Measurements from ENCODE around the gene ARPC5L. TPM values are rescaled to one million over a fixed set of nuclear protein-coding genes. Genes with fewer than 3 reads are reported as not detected.

ARPC5L gene
- total RNA-seq, 1 donor from 2014 or later: 42.1 TPM

DNA sequence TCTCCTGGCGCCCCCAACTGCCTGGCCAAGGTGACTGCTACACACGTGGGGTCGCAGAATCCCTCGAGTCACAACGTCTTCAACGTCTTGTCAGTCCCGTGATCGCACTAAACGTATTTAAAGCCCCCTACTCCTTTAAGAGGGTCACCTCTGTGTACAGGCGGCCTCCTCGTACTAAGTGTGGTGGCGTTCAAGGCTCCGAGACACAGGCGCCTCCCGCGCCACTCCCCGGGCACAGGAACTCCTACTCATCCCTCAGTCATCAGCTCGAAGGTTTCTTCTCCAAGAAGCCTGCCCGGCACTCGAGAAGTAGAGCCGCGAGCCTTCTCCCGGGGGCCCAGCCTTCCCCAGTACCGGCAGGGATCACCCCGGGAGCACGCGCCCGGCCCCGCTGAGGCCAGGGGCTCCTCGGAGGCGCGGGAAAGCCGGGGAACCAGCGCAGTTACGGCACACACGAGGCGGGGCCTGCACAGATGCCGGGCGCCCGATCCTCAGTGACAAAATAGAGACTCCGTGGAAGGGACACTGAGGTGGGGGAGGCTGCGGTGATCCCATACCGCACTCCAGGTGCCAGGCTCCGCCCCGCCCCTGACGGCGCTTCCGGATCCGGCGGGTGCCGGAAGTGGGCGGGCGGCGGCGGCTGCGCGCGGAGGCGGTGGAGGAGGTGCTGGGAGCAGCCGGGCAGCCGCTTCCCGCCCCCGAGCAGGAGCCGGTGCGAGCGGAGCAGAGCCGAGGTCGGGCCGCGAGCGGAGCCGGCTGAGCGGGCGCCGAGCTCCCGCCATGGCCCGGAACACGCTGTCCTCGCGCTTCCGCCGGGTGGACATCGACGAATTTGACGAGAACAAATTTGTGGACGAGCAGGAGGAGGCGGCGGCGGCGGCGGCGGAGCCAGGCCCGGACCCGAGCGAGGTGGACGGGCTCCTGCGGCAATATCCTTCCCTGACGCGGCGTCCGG is 6.9 kb downstream of the ARPC5L start:
- Histone ChIP-seq H3K36me3 (peaks cover 7% of the 10 kb centered on the region), H3K4me1 (peaks cover 43% of the 10 kb centered on the region), H3K4me3 (peak overlapping the region; percentile 80), H3K27ac (peak overlapping the region; percentile 94), H3K9me3 (no peaks in the 10 kb centered on the region), H3K27me3 (no peaks in the 10 kb centered on the region)
- TF ChIP-seq, protein P1, sequence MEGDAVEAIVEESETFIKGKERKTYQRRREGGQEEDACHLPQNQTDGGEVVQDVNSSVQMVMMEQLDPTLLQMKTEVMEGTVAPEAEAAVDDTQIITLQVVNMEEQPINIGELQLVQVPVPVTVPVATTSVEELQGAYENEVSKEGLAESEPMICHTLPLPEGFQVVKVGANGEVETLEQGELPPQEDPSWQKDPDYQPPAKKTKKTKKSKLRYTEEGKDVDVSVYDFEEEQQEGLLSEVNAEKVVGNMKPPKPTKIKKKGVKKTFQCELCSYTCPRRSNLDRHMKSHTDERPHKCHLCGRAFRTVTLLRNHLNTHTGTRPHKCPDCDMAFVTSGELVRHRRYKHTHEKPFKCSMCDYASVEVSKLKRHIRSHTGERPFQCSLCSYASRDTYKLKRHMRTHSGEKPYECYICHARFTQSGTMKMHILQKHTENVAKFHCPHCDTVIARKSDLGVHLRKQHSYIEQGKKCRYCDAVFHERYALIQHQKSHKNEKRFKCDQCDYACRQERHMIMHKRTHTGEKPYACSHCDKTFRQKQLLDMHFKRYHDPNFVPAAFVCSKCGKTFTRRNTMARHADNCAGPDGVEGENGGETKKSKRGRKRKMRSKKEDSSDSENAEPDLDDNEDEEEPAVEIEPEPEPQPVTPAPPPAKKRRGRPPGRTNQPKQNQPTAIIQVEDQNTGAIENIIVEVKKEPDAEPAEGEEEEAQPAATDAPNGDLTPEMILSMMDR (IDR thresholded peaks at IDR 0.05): no peak
- intact Hi-C loops (cut with DNase I): no loop called here
- peak; percentile 95 for ATAC-seq
- DNase-seq: peak; percentile 96

DNA sequence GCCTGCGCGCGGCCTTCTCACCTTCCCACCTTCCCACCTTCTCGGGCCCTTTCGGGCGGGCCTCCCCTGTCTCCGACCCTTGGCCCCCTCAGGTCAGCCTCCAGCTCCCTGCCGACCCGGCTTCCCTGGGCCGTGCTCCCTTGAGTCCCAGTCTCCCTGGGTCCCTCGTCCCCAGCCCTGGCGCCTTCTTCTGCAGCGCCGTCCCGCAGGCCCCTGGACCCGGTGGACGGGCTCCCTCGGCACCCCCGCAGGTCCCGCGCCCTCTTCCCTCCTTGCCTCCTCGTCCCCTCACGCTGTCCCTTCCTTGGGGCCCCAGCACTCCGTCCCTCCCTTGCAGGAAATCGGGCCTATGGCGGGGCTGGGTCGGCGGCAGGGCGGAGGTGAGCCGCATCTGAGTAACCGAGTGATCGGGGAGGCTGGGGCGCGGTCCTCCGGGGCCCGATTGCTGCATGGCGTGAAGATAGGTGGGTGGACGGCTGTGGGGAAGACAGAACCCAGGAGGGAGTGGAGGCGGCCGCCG is 7.6 kb downstream of the ARPC5L start:
- peak; percentile 27 for ATAC-seq
- H3K4me3 ChIP-seq: peak overlapping the region; percentile 80
- TF ChIP-seq, protein P1 (IDR thresholded peaks at IDR 0.05): no peak
- H3K4me1 ChIP-seq: peaks cover 45% of the 10 kb centered on the region
- intact Hi-C loops (cut with DNase I): no loop called here
- H3K9me3 ChIP-seq: no peaks in the 10 kb centered on the region
- H3K27me3 ChIP-seq: no peaks in the 10 kb centered on the region
- peak overlapping the region; percentile 94 for H3K27ac ChIP-seq
- peaks cover 15% of the 10 kb centered on the region for H3K36me3 ChIP-seq
- no peak for DNase-seq

DNA sequence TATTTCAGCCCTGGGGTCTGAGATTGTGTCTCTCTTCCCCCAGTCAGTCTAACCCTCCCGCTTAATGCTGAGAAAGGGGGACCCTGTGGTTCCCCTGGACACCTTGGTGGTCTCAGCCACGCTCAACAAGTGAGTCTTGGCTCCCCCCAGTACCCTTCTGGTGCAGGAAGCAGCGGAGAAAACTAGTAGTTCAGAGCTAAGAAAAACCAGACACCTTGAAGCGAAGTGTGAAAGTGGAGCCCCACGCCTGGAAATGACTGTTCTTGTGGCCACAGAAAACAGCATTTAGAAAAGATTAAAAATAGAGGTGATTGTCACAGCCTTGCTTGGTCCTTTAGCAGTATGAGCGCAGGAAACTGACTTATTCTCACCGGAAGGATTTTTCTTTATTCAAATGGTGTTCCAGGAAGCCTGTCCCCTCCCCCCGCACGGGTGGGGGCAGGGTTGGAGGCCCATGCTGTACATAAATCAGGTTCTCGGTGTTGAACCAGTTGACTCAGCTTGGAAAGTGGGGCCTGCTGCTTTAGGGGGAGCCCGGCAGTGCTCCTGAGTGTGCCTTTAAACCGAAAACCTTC is 8.1 kb downstream of the ARPC5L start:
- peak; percentile 81 for DNase-seq
- no peaks in the 10 kb centered on the region for H3K9me3 ChIP-seq
- peaks cover 20% of the 10 kb centered on the region for H3K36me3 ChIP-seq
- peaks cover 45% of the 10 kb centered on the region for H3K4me1 ChIP-seq
- TF ChIP-seq, protein P1 (IDR thresholded peaks at IDR 0.05): no peak
- peak overlapping the region; percentile 80 for H3K4me3 ChIP-seq
- H3K27ac ChIP-seq: peak overlapping the region; percentile 94
- H3K27me3 ChIP-seq: no peaks in the 10 kb centered on the region
- ATAC-seq: peak; percentile 8
- intact Hi-C loops (cut with DNase I): no loop called here

DNA sequence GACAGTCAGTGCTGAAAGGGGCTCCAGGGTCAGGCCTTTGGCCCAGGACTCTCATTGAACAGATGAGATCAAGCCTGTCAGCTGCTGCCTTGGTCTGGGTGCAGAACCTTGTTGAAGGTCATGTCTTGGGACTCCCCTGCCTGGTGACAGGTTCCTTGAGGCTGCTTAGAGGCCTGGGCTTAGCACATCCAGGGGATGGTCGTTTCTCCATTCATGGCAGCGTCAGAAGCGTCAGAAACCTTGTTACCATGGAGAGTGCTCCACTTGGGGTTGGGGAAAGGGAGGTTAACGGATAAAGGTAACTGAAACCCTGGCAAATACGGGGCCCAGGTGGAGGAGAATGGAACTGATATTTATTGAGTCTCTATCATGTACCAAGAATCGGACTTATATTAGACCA is 8.8 kb downstream of the ARPC5L start:
- Histone ChIP-seq H3K4me1 (peaks cover 45% of the 10 kb centered on the region), H3K27me3 (no peaks in the 10 kb centered on the region), H3K36me3 (peaks cover 27% of the 10 kb centered on the region), H3K27ac (peak overlapping the region; percentile 94), H3K9me3 (no peaks in the 10 kb centered on the region), H3K4me3 (peak overlapping the region; percentile 80)
- ATAC-seq (no peak), DNase-seq (no peak)
- TF ChIP-seq, protein P1 (IDR thresholded peaks at IDR 0.05): no peak
- intact Hi-C loops (cut with DNase I): no loop called here

DNA sequence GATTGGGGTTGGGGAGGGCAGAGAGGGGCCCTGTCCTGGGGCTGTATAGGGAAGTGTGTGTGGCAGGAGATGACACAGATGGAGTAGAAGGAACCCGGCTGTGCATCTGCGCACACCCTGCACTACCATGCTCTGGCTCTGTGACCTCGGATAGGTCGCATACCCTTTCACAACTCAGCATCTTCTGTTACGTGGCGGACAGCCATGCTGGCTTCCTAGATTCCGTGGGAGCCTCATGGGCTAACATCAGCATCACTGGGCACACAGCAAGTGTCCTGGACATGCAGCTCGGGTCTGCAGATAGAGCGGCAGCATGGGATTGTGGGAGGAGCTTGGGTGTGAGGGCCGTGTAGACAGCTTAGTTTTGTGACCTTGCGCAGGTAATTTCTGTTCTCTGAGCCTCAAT is 9.2 kb downstream of the ARPC5L start:
- H3K4me3 ChIP-seq: peak overlapping the region; percentile 80
- no peak overlapping the region for H3K27ac ChIP-seq
- TF ChIP-seq, protein P1 (IDR thresholded peaks at IDR 0.05): no peak
- peaks cover 31% of the 10 kb centered on the region for H3K36me3 ChIP-seq
- DNase-seq: no peak
- H3K9me3 ChIP-seq: no peaks in the 10 kb centered on the region
- ATAC-seq: no peak
- H3K4me1 ChIP-seq: peaks cover 45% of the 10 kb centered on the region
- H3K27me3 ChIP-seq: no peaks in the 10 kb centered on the region
- intact Hi-C loops (cut with DNase I): no loop called here

All from upper lobe of right lung (tissue), 1 donor.